Bronchial epithelial cell (primary cell): ENCODE measurements around the gene REEP1. TPM values are rescaled to one million over a fixed set of nuclear protein-coding genes. Genes with fewer than 3 reads are reported as not detected.

ENCODE experiments used
- DNase-seq: peaks from one replicate; pipeline ENCODE4 v3.0.0-alpha.2; 2010; ENCODE audit warnings: low read depth
- FAIRE-seq: peaks from 2 replicates; lab custom pipeline; 2011; peaks lifted over from hg19 to GRCh38; lab: Jason Lieb, UNC
- H3K27me3 ChIP-seq: 2 replicates; pipeline ENCODE4 v1.5.1; 2011; ENCODE audit warnings: low read length; ENCODE audit not compliant: control insufficient read depth, insufficient read depth
- H3K36me3 ChIP-seq: 2 replicates; pipeline ENCODE4 v1.5.1; 2011; ENCODE audit warnings: low read length; ENCODE audit not compliant: control insufficient read depth, insufficient read depth
- H3K4me3 ChIP-seq: 2 replicates; pipeline ENCODE4 v1.5.1; 2011; ENCODE audit warnings: mild to moderate bottlenecking, low read depth, low read length, control low read depth
- total RNA-seq: library from RNA; depleted of rRNA; stranded (reverse); fragments of >200 nt; gene quantifications from 2 replicates; pipeline ENCODE4 v1.2.1, GENCODE V29; 2014
- TF ChIP-seq, protein P1 (sequence below): IDR thresholded peaks from 2 replicates; pipeline ENCODE4 v1.5.1; 2011; ENCODE audit warnings: mild to moderate bottlenecking, moderate library complexity, low read length, control low read depth, inconsistent platforms; ENCODE audit not compliant: insufficient read depth, severe bottlenecking

Gene REEP1
- total RNA-seq, 1 donor from 2014 or later: under 0.01 TPM

GRCh38 chr2:86285981-86286380 is 51.4 kb downstream of the REEP1 start:
- Histone ChIP-seq H3K27me3 (peaks cover 5% of the 10 kb centered on the region), H3K4me3 (no peak overlapping the region), H3K36me3 (no peaks in the 10 kb centered on the region)
- TF ChIP-seq, protein P1, sequence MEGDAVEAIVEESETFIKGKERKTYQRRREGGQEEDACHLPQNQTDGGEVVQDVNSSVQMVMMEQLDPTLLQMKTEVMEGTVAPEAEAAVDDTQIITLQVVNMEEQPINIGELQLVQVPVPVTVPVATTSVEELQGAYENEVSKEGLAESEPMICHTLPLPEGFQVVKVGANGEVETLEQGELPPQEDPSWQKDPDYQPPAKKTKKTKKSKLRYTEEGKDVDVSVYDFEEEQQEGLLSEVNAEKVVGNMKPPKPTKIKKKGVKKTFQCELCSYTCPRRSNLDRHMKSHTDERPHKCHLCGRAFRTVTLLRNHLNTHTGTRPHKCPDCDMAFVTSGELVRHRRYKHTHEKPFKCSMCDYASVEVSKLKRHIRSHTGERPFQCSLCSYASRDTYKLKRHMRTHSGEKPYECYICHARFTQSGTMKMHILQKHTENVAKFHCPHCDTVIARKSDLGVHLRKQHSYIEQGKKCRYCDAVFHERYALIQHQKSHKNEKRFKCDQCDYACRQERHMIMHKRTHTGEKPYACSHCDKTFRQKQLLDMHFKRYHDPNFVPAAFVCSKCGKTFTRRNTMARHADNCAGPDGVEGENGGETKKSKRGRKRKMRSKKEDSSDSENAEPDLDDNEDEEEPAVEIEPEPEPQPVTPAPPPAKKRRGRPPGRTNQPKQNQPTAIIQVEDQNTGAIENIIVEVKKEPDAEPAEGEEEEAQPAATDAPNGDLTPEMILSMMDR: no peak
- FAIRE-seq (no peak), DNase-seq (no peak)

GRCh38 chr2:86285571-86285970 is 51.9 kb downstream of the REEP1 start:
- TF ChIP-seq, protein P1: no peak
- DNase-seq (no peak), FAIRE-seq (no peak)

DNA sequence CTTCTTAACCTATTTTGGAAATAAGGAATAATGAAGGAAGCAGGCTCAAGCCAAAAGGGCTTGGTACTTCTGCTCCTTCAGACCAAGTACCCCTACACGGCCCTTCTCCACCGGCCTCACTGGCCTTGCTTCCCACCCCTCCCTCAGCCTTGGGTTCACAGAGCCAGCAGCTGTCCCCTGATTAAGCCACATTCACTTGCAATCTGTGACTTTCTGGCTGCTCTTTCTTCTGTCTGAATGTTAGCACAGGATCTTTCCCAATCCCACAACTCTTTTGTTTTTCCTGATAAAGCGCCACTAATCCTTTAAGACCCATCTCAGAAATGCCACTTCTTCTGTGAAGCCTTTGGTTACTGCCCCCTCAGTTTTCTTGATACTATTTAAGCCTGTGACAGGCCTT is 52.4 kb downstream of the REEP1 start:
- Histone ChIP-seq H3K36me3 (no peaks in the 10 kb centered on the region), H3K4me3 (no peak overlapping the region), H3K27me3 (peaks cover 7% of the 10 kb centered on the region)
- DNase-seq (no peak), FAIRE-seq (no peak)
- TF ChIP-seq, protein P1: no peak

More at GRCh38 chr2:86285571-86285970, 51.9 kb downstream of the REEP1 start:
- H3K27me3 ChIP-seq: peaks cover 7% of the 10 kb centered on the region
- no peaks in the 10 kb centered on the region for H3K36me3 ChIP-seq
- H3K4me3 ChIP-seq: no peak overlapping the region

- DNase-seq (no peak), FAIRE-seq (peak; percentile 32)
- no peak overlapping the region for H3K4me3 ChIP-seq
- H3K36me3 ChIP-seq: no peaks in the 10 kb centered on the region
- H3K27me3 ChIP-seq: peaks cover 7% of the 10 kb centered on the region
- TF ChIP-seq, protein P1: no peak
Observed at GRCh38 chr2:86284401-86284841, 53.0 kb downstream of the REEP1 start.

GRCh38 chr2:86283411-86284030 is 53.9 kb downstream of the REEP1 start:
- TF ChIP-seq, protein P1: no peak
- H3K36me3 ChIP-seq: no peaks in the 10 kb centered on the region
- FAIRE-seq (no peak), DNase-seq (peak; percentile 10)
- no peak overlapping the region for H3K4me3 ChIP-seq
- H3K27me3 ChIP-seq: peaks cover 7% of the 10 kb centered on the region
